ENCODE results near the gene FAR1.

DNA sequence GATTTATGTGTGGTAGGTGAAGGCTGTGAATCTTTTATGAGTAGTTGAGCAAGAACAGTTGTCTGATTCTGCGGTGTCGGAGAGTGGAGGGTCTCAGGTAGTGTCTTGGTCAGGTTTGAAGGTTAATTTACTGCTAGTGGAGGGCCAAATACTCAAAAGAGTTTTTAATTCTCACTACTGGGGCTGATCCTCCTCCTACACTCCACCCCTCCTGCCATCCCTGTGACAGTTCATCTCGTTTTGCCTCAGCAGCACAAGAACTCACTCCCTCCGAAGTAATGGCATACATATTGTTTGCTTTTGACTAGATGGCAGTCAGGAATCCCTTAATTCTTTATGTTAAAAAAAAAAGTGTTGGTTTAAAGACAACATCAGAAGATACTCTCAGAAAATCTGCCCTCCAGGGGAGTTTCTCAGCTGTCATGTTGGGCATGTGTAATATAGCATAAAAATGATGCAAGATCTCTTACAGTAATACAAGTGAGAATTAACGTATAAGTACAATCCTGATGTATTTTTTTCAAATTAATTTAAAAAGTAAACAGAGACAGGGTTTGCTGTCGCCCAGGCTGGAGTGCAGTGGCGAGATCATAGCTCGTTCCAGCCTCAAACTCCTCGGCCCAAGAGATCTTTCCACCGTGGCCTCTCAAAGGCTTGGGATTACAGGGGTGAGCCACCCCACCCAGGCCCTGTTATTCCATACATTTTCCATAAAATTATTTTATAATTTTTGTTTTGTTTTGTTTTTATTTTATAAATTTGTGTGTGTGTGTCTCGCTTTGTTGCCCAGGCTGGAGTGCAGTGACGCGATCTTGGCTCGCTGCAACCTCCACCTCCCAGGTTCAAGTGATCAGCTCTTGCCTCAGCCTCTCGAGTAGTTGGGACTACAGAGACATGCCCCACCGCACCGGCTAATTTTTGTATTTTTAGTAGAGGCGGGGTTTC, 1.3 kb downstream of the FAR1 start:
- TF ChIP-seq, protein P1, sequence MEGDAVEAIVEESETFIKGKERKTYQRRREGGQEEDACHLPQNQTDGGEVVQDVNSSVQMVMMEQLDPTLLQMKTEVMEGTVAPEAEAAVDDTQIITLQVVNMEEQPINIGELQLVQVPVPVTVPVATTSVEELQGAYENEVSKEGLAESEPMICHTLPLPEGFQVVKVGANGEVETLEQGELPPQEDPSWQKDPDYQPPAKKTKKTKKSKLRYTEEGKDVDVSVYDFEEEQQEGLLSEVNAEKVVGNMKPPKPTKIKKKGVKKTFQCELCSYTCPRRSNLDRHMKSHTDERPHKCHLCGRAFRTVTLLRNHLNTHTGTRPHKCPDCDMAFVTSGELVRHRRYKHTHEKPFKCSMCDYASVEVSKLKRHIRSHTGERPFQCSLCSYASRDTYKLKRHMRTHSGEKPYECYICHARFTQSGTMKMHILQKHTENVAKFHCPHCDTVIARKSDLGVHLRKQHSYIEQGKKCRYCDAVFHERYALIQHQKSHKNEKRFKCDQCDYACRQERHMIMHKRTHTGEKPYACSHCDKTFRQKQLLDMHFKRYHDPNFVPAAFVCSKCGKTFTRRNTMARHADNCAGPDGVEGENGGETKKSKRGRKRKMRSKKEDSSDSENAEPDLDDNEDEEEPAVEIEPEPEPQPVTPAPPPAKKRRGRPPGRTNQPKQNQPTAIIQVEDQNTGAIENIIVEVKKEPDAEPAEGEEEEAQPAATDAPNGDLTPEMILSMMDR (IDR thresholded peaks at IDR 0.05; ENCODE audit: insufficient read depth, low read length, poor library complexity, severe bottlenecking): no peak
- TF ChIP-seq EZH2phosphoT487 (conservative IDR thresholded peaks at IDR 0.05; ENCODE audit: low read length): no peak
